ENCODE measurements around the gene MYO6. TPM values are rescaled to one million over a fixed set of nuclear protein-coding genes. Genes with fewer than 3 reads are reported as not detected.

The MYO6 gene
- 13.7 and 28.7 TPM in 2 replicates for total RNA-seq

DNA sequence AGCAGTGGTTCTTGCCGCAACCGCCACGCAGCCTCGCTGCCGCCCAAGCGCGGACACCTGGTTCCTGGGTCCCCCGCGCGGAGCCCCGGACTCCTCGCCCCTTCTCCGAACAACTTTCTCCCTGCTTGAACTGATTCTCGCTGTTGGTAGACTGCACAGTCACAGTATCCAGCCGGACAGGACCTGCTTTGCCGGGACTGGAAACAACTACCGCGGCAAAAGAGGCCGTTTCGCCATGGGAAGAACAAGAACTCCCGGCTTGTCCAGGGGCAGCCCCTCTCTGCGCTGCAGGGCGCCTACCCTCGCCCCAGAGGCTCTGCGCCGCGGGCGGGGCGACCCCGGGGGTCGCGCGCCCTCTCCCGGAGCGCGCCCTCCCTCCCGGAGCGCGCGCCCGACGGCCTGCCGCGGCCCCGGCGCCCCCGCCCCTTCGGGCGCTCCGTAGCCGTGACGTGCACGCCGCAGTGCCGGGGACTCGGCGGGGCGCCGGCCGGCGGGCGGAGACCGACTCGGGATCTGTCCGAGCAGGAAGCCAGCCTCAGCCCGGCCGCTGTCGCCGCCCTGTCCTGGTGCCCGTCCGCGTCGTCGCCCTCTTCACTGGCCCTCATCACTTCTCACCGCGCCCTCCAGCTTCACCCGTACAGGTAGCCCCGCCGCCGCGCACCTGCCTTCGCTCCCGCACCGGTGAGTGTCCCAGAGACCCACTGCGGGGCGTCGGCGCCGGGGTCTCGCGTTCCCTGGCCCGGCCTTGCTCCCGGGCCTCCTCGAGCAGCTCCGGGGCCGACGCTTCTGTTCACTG, at the start of gene MYO6:
TSS of gene MYO6 (plus strand) at position 497 of the 796 bp plus-strand sequence. CDS start 68,309 bp downstream, outside the sequence.

Other genes with a start within 250 kb of the MYO6 start
- 73.6 and 83.7 TPM in 2 replicates for gene SENP6, start 147.4 kb upstream of the MYO6 start, total RNA-seq

Measured in smooth muscle cell of the umbilical artery (primary cell).